ENCODE data around the gene VCAN. TPM values are rescaled to one million over a fixed set of nuclear protein-coding genes. Genes with fewer than 3 reads are reported as not detected.

Gene VCAN
- total RNA-seq, 4 donors from 2014 or later: 26.8 to 148 (median 65.8) TPM

- H3K4me1 ChIP-seq: peaks cover 0 to 51% (median 19%) of the 10 kb centered on the region in 3 donors
Measured at GRCh38 chr5:83472213-83472507, 616 bp downstream of the VCAN start.

GRCh38 chr5:83472508-83473345 lies 1.2 kb downstream of the VCAN start:
- WGBS, 2 donors (ENCODE audit: low coverage in 1 of 2): 0 to 3% methylated on average over 7 to 11 of the region's 54 CpGs
- TF ChIP-seq EP300 (IDR thresholded peaks at IDR 0.05): no peak
- no peak for TF ChIP-seq POLR2AphosphoS5 (IDR thresholded peaks at IDR 0.05)
- TF ChIP-seq POLR2A (IDR thresholded peaks at IDR 0.05): no peak
- no peak for TF ChIP-seq CTCF (IDR thresholded peaks at IDR 0.05)
- Histone ChIP-seq H3K4me3 (peak overlapping the region; percentile 31 to 56), H3K27ac (peak overlapping the region in 3 of 4 donors; percentile 78 to 80 (median 78)), H3K9me3 (no peaks in the 10 kb centered on the region), H3K27me3 (peaks cover 82% of the 10 kb centered on the region), H3K4me1 (peaks cover 0 to 51% (median 19%) of the 10 kb centered on the region in 3 donors), H3K36me3 (no peaks in the 10 kb centered on the region)
- peak; percentile 53 for ATAC-seq

More at GRCh38 chr5:83472213-83472507, 616 bp downstream of the VCAN start:
- Histone ChIP-seq H3K27me3 (peaks cover 85% of the 10 kb centered on the region), H3K27ac (peak overlapping the region in 3 of 4 donors; percentile 78 to 80 (median 78)), H3K9me3 (no peaks in the 10 kb centered on the region), H3K36me3 (no peaks in the 10 kb centered on the region), H3K4me3 (peak overlapping the region; percentile 31 to 56)
- TF ChIP-seq POLR2A (IDR thresholded peaks at IDR 0.05) (no peak), POLR2AphosphoS5 (IDR thresholded peaks at IDR 0.05) (no peak), CTCF (IDR thresholded peaks at IDR 0.05) (no peak), EP300 (IDR thresholded peaks at IDR 0.05) (no peak)
- 0% methylated on average over 5 of the region's 5 CpGs for WGBS, 2 donors (ENCODE audit: low coverage in 1 of 2)
- no peak for ATAC-seq

GRCh38 chr5:83473346-83474160 lies 2.0 kb downstream of the VCAN start:
- peak; percentile 27 to 87 (median 71) for TF ChIP-seq CTCF (IDR thresholded peaks at IDR 0.05)
- TF ChIP-seq POLR2A (IDR thresholded peaks at IDR 0.05): peak in 1 of 2 donors; percentile 13
- TF ChIP-seq EP300 (IDR thresholded peaks at IDR 0.05): no peak
- TF ChIP-seq POLR2AphosphoS5 (IDR thresholded peaks at IDR 0.05): peak; percentile 23
- H3K27me3 ChIP-seq: peaks cover 86% of the 10 kb centered on the region
- peak; percentile 83 for ATAC-seq
- 0% methylated on average over 1 to 4 of the region's 42 CpGs for WGBS, 2 donors (ENCODE audit: low coverage in 1 of 2)
- H3K4me1 ChIP-seq: peaks cover 0 to 51% (median 19%) of the 10 kb centered on the region in 3 donors
- peak overlapping the region in 3 of 4 donors; percentile 78 to 80 (median 78) for H3K27ac ChIP-seq
- no peaks in the 10 kb centered on the region for H3K36me3 ChIP-seq
- peak overlapping the region; percentile 41 to 56 for H3K4me3 ChIP-seq
- H3K9me3 ChIP-seq: no peaks in the 10 kb centered on the region

- Histone ChIP-seq H3K4me1 (peaks cover 0 to 51% (median 19%) of the 10 kb centered on the region in 3 donors), H3K9me3 (no peaks in the 10 kb centered on the region), H3K4me3 (peak overlapping the region; percentile 41 to 56), H3K36me3 (no peaks in the 10 kb centered on the region), H3K27ac (peak overlapping the region; percentile 24 to 80 (median 76)), H3K27me3 (peaks cover 80% of the 10 kb centered on the region)
- 0 to 1% methylated on average over 15 to 22 of the region's 46 CpGs for WGBS, 2 donors (ENCODE audit: low coverage in 1 of 2)
- peak; percentile 67 for ATAC-seq
- TF ChIP-seq POLR2A (IDR thresholded peaks at IDR 0.05) (peak; percentile 31 to 52), POLR2AphosphoS5 (IDR thresholded peaks at IDR 0.05) (peak; percentile 18), EP300 (IDR thresholded peaks at IDR 0.05) (no peak)
Measured at GRCh38 chr5:83474161-83474796, 2.7 kb downstream of the VCAN start.

- Histone ChIP-seq H3K4me1 (peaks cover 0 to 51% (median 19%) of the 10 kb centered on the region in 3 donors), H3K9me3 (no peaks in the 10 kb centered on the region), H3K4me3 (peak overlapping the region; percentile 41 to 56), H3K27me3 (peaks cover 78% of the 10 kb centered on the region), H3K36me3 (no peaks in the 10 kb centered on the region), H3K27ac (peak overlapping the region; percentile 24 to 80 (median 76))
- WGBS, 2 donors (ENCODE audit: low coverage in 1 of 2): 16 to 23% methylated on average over 5 to 8 of the region's 8 CpGs
- ATAC-seq: no peak
- TF ChIP-seq POLR2A (IDR thresholded peaks at IDR 0.05): no peak
- TF ChIP-seq EP300 (IDR thresholded peaks at IDR 0.05): no peak
- TF ChIP-seq POLR2AphosphoS5 (IDR thresholded peaks at IDR 0.05): no peak
- TF ChIP-seq CTCF (IDR thresholded peaks at IDR 0.05): no peak
Measured at GRCh38 chr5:83474991-83475390, 3.4 kb downstream of the VCAN start.
